ENCODE results near the gene SYT9.

Gene SYT9

GRCh38 chr11:7490054-7490453 is 238.3 kb downstream of the SYT9 start:
- Mint-ChIP-seq H3K9me3 (no peaks in the 10 kb centered on the region), H3K27me3 (no peaks in the 10 kb centered on the region), H3K36me3 (peaks cover 17% of the 10 kb centered on the region), H3K4me1 (peaks cover 22% of the 10 kb centered on the region), H3K27ac (no peak overlapping the region), H3K4me3 (no peak overlapping the region)
- DNase-seq (ENCODE audit: low spot score in 2 of 2) (no peak), ATAC-seq (ENCODE audit: low read depth) (no peak)

GRCh38 chr11:7490535-7490934 is 238.8 kb downstream of the SYT9 start:
- ATAC-seq (ENCODE audit: low read depth), result no peak
- DNase-seq (ENCODE audit: low spot score in 2 of 2), result no peak
- Mint-ChIP-seq H3K4me1 (peaks cover 26% of the 10 kb centered on the region), H3K27ac (no peak overlapping the region), H3K4me3 (no peak overlapping the region), H3K27me3 (no peaks in the 10 kb centered on the region), H3K9me3 (no peaks in the 10 kb centered on the region), H3K36me3 (peaks cover 17% of the 10 kb centered on the region)

DNA sequence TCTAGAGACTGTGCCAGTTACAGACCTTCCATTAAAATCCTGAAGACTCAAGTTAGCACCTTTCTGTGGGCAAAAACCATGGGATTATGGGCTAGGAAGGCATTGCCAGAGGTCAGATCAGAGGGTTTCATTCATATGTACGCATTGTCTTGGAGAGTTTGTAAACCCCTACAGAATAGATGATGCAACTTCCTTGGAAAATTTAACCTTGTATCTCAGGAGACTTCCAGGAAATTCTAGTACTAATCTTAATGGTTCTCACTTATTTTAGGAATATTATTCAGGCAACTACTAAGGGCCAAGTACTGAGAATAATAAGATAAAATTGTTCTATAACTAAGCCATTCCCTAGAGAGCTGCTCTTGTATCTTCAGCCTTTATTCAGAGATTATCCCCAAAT is 240.5 kb downstream of the SYT9 start:
- no peak for ATAC-seq (ENCODE audit: low read depth)
- H3K4me3 Mint-ChIP-seq, result no peak overlapping the region
- H3K27ac Mint-ChIP-seq, result no peak overlapping the region
- H3K9me3 Mint-ChIP-seq, result no peaks in the 10 kb centered on the region
- no peaks in the 10 kb centered on the region for H3K27me3 Mint-ChIP-seq
- H3K4me1 Mint-ChIP-seq, result peaks cover 36% of the 10 kb centered on the region
- DNase-seq (ENCODE audit: low spot score in 2 of 2), result no peak
- H3K36me3 Mint-ChIP-seq, result peaks cover 13% of the 10 kb centered on the region

GRCh38 chr11:7493670-7494069 is 242.0 kb downstream of the SYT9 start:
- no peak overlapping the region for H3K27ac Mint-ChIP-seq
- ATAC-seq (ENCODE audit: low read depth) (no peak), DNase-seq (ENCODE audit: low spot score in 2 of 2) (no peak)
- peaks cover 8% of the 10 kb centered on the region for H3K36me3 Mint-ChIP-seq
- no peaks in the 10 kb centered on the region for H3K27me3 Mint-ChIP-seq
- H3K4me3 Mint-ChIP-seq, result no peak overlapping the region
- H3K9me3 Mint-ChIP-seq, result no peaks in the 10 kb centered on the region
- H3K4me1 Mint-ChIP-seq, result peaks cover 45% of the 10 kb centered on the region

- Mint-ChIP-seq H3K27ac (peak overlapping the region; percentile 46), H3K4me1 (peaks cover 46% of the 10 kb centered on the region), H3K27me3 (no peaks in the 10 kb centered on the region), H3K4me3 (no peak overlapping the region), H3K9me3 (no peaks in the 10 kb centered on the region), H3K36me3 (peaks cover 6% of the 10 kb centered on the region)
- ATAC-seq (ENCODE audit: low read depth), result no peak
- no peak for DNase-seq (ENCODE audit: low spot score in 2 of 2)
Measured at GRCh38 chr11:7494086-7494745, 242.5 kb downstream of the SYT9 start.

- ATAC-seq (ENCODE audit: low read depth) (peak; percentile 82), DNase-seq (ENCODE audit: low spot score in 2 of 2) (peak; percentile 42 to 49)
Measured at GRCh38 chr11:7495882-7496551, 244.3 kb downstream of the SYT9 start.

DNA sequence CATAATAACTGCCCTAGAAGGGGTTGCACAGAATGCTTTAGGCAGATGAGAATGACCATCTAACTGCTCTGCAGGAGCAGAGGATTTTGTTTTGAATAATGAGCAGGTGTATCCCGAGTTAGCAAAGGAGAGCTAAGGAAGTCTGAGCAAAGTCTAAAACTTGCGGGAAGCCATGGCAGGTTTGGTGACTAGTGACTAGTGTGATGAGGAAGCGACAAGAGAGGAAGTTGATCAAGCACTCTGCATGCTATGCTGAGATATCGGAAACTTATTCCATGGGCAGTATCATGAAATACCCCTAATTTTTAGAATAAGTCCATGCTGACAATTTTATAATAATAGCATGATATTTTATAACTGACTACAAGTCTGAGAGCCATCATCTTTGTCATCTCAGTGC is 246.5 kb downstream of the SYT9 start:
- Mint-ChIP-seq H3K36me3 (no peaks in the 10 kb centered on the region), H3K9me3 (no peaks in the 10 kb centered on the region), H3K4me3 (peak overlapping the region; percentile 41), H3K27me3 (no peaks in the 10 kb centered on the region), H3K4me1 (peaks cover 40% of the 10 kb centered on the region), H3K27ac (peak overlapping the region; percentile 88)
- ATAC-seq (ENCODE audit: low read depth) (peak; percentile 16), DNase-seq (ENCODE audit: low spot score in 2 of 2) (no peak)

More at GRCh38 chr11:7495882-7496551, 244.3 kb downstream of the SYT9 start:
- H3K9me3 Mint-ChIP-seq, result no peaks in the 10 kb centered on the region
- H3K4me3 Mint-ChIP-seq, result peak overlapping the region; percentile 60
- no peaks in the 10 kb centered on the region for H3K27me3 Mint-ChIP-seq
- H3K36me3 Mint-ChIP-seq, result no peaks in the 10 kb centered on the region
- H3K4me1 Mint-ChIP-seq, result peaks cover 45% of the 10 kb centered on the region
- peak overlapping the region; percentile 93 for H3K27ac Mint-ChIP-seq

- ATAC-seq (ENCODE audit: low read depth) (no peak), DNase-seq (ENCODE audit: low spot score in 2 of 2) (no peak)
- Mint-ChIP-seq H3K9me3 (no peaks in the 10 kb centered on the region), H3K27me3 (no peaks in the 10 kb centered on the region), H3K36me3 (no peaks in the 10 kb centered on the region), H3K4me1 (peaks cover 35% of the 10 kb centered on the region), H3K27ac (peak overlapping the region; percentile 88), H3K4me3 (no peak overlapping the region)
Measured at GRCh38 chr11:7499081-7499480, 247.4 kb downstream of the SYT9 start.

DNA sequence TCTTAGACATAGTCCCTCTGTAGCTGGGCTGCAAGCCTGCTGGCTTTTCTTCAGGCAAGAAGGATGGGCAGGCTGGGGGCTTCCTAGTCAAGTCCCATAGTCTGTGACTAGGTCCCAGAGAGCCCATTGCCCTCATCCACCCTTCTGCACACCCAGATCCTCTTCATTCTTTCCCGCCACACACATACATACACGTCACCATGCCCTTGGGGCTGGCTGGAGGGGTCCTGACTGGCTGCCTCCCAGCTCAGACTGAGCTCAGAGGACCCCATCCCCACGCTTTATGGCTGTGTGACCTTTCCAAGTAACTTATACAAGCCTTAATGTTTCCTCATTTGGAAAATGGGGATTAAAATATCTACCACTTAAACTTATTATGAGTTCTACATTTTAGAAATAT is 248.5 kb downstream of the SYT9 start:
- ATAC-seq (ENCODE audit: low read depth), result no peak
- Mint-ChIP-seq H3K27me3 (no peaks in the 10 kb centered on the region), H3K9me3 (no peaks in the 10 kb centered on the region), H3K36me3 (no peaks in the 10 kb centered on the region), H3K4me3 (no peak overlapping the region), H3K27ac (no peak overlapping the region), H3K4me1 (peaks cover 25% of the 10 kb centered on the region)
- no peak for DNase-seq (ENCODE audit: low spot score in 2 of 2)

- H3K9me3 Mint-ChIP-seq, result no peaks in the 10 kb centered on the region
- ATAC-seq (ENCODE audit: low read depth) (no peak), DNase-seq (ENCODE audit: low spot score in 2 of 2) (no peak)
- no peak overlapping the region for H3K4me3 Mint-ChIP-seq
- H3K27me3 Mint-ChIP-seq, result no peaks in the 10 kb centered on the region
- H3K4me1 Mint-ChIP-seq, result peaks cover 21% of the 10 kb centered on the region
- H3K27ac Mint-ChIP-seq, result no peak overlapping the region
- H3K36me3 Mint-ChIP-seq, result no peaks in the 10 kb centered on the region
Measured at GRCh38 chr11:7501251-7501650, 249.5 kb downstream of the SYT9 start.

GRCh38 chr11:7501894-7502293 is 250.2 kb downstream of the SYT9 start:
- ATAC-seq (ENCODE audit: low read depth) (no peak), DNase-seq (ENCODE audit: low spot score in 2 of 2) (no peak)
- H3K4me1 Mint-ChIP-seq, result peaks cover 25% of the 10 kb centered on the region
- H3K36me3 Mint-ChIP-seq, result peaks cover 4% of the 10 kb centered on the region
- H3K9me3 Mint-ChIP-seq, result no peaks in the 10 kb centered on the region
- H3K4me3 Mint-ChIP-seq, result no peak overlapping the region
- no peaks in the 10 kb centered on the region for H3K27me3 Mint-ChIP-seq
- no peak overlapping the region for H3K27ac Mint-ChIP-seq

DNA sequence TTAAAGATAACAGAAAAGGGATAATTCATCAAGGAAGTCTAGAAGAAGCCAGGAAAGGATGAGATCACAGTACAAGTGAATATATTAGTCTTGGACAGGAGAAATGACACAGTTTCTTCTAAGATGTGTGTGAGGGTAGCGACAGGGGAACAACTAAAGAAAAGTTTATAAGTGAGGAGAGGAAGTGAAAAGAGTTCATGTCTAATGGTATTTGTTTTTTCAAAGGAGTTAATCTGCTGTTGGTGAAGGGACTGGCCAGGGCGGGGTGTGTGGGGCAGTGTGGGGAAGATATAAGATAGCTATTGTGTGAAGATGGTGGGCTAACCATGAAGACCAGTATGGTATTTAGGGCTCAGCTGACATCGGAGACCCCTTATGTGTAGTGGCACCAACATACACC is 254.5 kb downstream of the SYT9 start:
- Mint-ChIP-seq H3K9me3 (no peaks in the 10 kb centered on the region), H3K4me3 (no peak overlapping the region), H3K27me3 (no peaks in the 10 kb centered on the region), H3K4me1 (peaks cover 24% of the 10 kb centered on the region), H3K36me3 (peaks cover 5% of the 10 kb centered on the region), H3K27ac (peak overlapping the region; percentile 60)
- ATAC-seq (ENCODE audit: low read depth), result no peak
- DNase-seq (ENCODE audit: low spot score in 2 of 2), result no peak

- ATAC-seq (ENCODE audit: low read depth), result no peak
Measured at GRCh38 chr11:7508087-7508486, 256.4 kb downstream of the SYT9 start.

GRCh38 chr11:7509966-7510365 is 258.3 kb downstream of the SYT9 start:
- ATAC-seq (ENCODE audit: low read depth), result no peak
- Mint-ChIP-seq H3K9me3 (no peaks in the 10 kb centered on the region), H3K4me1 (peaks cover 39% of the 10 kb centered on the region), H3K27ac (peak overlapping the region; percentile 31), H3K36me3 (peaks cover 5% of the 10 kb centered on the region), H3K4me3 (no peak overlapping the region), H3K27me3 (no peaks in the 10 kb centered on the region)
- DNase-seq (ENCODE audit: low spot score in 2 of 2), result no peak

More at GRCh38 chr11:7508087-7508486, 256.4 kb downstream of the SYT9 start:
- Mint-ChIP-seq H3K4me1 (peaks cover 37% of the 10 kb centered on the region), H3K27ac (no peak overlapping the region), H3K36me3 (peaks cover 5% of the 10 kb centered on the region), H3K4me3 (no peak overlapping the region), H3K27me3 (no peaks in the 10 kb centered on the region), H3K9me3 (no peaks in the 10 kb centered on the region)
- no peak for DNase-seq (ENCODE audit: low spot score in 2 of 2)

DNA sequence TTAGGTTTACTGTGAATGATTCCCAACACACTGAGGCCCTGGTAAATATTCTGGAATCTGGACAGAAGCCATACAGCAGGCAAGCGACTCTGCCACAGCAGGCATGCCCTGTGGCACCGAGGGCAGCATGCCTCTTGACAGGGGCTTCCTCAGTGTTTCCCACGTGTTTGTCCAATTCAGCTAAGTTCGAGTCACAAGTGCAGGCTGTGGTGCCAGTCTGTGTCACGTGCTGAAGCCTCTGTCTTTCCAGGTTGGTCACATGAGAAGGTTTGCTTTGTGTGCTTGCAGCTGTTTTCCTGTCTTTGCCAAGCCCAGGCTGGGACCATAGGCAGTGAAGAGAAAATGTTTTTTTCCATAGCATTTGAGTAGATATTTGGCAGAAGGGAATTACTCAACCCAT is 259.7 kb downstream of the SYT9 start:
- peaks cover 44% of the 10 kb centered on the region for H3K4me1 Mint-ChIP-seq
- DNase-seq (ENCODE audit: low spot score in 2 of 2) (no peak), ATAC-seq (ENCODE audit: low read depth) (no peak)
- no peaks in the 10 kb centered on the region for H3K27me3 Mint-ChIP-seq
- peak overlapping the region; percentile 80 for H3K4me3 Mint-ChIP-seq
- no peak overlapping the region for H3K27ac Mint-ChIP-seq
- no peaks in the 10 kb centered on the region for H3K9me3 Mint-ChIP-seq
- peaks cover 5% of the 10 kb centered on the region for H3K36me3 Mint-ChIP-seq
